Measurements from ENCODE around the gene KCNH1. TPM values are rescaled to one million over a fixed set of nuclear protein-coding genes. Genes with fewer than 3 reads are reported as not detected.

The KCNH1 gene, protein sequence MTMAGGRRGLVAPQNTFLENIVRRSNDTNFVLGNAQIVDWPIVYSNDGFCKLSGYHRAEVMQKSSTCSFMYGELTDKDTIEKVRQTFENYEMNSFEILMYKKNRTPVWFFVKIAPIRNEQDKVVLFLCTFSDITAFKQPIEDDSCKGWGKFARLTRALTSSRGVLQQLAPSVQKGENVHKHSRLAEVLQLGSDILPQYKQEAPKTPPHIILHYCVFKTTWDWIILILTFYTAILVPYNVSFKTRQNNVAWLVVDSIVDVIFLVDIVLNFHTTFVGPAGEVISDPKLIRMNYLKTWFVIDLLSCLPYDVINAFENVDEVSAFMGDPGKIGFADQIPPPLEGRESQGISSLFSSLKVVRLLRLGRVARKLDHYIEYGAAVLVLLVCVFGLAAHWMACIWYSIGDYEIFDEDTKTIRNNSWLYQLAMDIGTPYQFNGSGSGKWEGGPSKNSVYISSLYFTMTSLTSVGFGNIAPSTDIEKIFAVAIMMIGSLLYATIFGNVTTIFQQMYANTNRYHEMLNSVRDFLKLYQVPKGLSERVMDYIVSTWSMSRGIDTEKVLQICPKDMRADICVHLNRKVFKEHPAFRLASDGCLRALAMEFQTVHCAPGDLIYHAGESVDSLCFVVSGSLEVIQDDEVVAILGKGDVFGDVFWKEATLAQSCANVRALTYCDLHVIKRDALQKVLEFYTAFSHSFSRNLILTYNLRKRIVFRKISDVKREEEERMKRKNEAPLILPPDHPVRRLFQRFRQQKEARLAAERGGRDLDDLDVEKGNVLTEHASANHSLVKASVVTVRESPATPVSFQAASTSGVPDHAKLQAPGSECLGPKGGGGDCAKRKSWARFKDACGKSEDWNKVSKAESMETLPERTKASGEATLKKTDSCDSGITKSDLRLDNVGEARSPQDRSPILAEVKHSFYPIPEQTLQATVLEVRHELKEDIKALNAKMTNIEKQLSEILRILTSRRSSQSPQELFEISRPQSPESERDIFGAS
- not detected for total RNA-seq
- long read RNA-seq, partial matches to known transcripts: 0 of 1 reads
- long read RNA-seq, other reads (novel, unspliced or antisense): 1 of 1 reads

DNA sequence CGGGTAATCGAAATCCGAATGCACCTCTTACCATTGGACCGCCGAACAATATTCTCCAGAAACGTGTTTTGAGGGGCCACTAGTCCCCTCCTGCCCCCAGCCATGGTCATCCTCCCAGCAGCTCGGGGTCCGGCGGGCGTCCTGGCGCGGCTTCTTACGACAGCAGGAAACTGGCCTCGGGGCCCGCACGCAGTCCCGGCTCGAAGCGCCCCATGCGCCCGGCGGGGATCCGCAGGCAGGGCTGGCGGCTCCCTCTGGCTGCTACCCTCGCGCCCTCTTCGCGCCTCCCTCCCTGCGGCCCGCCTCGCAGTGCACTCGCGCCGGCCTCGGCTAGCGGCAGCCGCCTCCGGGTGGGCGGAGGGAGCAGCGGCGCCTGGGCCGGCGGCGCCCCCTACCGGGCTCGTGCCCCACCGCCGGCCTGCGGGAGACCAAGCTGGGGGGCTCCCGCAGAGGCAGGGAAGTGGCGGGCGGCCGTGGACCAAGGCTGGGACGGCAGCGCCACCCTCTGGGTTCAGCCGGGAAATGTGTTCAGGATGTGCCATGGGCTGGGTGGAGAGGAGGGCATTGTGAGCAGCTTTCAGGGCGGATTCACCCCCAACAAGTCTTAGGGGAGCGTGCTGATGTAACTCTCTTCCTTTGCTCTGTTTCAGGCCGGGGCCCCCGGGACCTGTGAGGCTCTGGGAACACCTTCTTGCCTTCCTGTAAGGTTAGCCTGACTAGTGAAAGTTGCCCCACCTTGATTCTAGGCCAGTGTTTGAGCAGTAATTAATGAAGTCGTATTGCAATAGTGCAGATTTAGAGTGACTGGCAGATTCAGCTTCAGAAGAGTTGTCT, at the start of gene KCNH1:
KCNH1 (minus strand) TSS at position 313 of the 834 bp plus-strand sequence; CDS start at position 110, 203 bp downstream.
- ATAC-seq: peak; percentile 94 to 96
- intact Hi-C loops (cut with DNase I): loop anchor here (10.0 kb wide), 1 partner anchor 549 kb away; no protein-coding TSS in a partner anchor
- Histone ChIP-seq H3K27me3 (ENCODE audit: low read depth) (peaks cover 41% of the 10 kb centered on the region), H3K4me1 (peaks cover 8% of the 10 kb centered on the region), H3K36me3 (no peaks in the 10 kb centered on the region), H3K4me3 (peak within 1 kb of the TSS; percentile 54), H3K9me3 (no peaks in the 10 kb centered on the region), H3K27ac (no peak within 1 kb of the TSS)
- TF ChIP-seq, protein P1, sequence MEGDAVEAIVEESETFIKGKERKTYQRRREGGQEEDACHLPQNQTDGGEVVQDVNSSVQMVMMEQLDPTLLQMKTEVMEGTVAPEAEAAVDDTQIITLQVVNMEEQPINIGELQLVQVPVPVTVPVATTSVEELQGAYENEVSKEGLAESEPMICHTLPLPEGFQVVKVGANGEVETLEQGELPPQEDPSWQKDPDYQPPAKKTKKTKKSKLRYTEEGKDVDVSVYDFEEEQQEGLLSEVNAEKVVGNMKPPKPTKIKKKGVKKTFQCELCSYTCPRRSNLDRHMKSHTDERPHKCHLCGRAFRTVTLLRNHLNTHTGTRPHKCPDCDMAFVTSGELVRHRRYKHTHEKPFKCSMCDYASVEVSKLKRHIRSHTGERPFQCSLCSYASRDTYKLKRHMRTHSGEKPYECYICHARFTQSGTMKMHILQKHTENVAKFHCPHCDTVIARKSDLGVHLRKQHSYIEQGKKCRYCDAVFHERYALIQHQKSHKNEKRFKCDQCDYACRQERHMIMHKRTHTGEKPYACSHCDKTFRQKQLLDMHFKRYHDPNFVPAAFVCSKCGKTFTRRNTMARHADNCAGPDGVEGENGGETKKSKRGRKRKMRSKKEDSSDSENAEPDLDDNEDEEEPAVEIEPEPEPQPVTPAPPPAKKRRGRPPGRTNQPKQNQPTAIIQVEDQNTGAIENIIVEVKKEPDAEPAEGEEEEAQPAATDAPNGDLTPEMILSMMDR (IDR thresholded peaks at IDR 0.05): peak; percentile 81
- DNase-seq: peak; percentile 67

DNA sequence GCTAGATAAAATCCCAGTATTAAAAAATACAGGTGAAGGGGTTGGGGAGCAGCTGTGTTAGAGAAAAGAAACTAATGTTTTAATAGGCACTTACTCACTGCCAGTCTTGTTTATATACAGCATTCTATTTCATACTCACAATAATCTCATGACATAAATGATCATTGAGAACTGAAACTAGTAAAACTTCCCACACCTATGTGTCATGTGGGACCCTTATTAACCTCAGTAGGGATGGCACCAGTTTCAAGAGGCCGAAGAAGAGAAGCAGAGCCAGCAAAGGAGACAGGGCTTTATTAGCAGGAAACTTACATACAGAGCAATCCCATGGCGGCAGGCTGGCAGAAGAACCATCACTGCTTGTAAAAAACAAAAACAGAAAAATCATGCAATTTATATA, 48.8 kb upstream of the KCNH1 start:
- no peaks in the 10 kb centered on the region for H3K27me3 ChIP-seq (ENCODE audit: low read depth)
- H3K4me3 ChIP-seq: no peak overlapping the region
- TF ChIP-seq, protein P1 (IDR thresholded peaks at IDR 0.05): no peak
- no peak overlapping the region for H3K27ac ChIP-seq
- H3K36me3 ChIP-seq: no peaks in the 10 kb centered on the region
- no peaks in the 10 kb centered on the region for H3K4me1 ChIP-seq
- intact Hi-C loops (cut with DNase I): no loop called here
- H3K9me3 ChIP-seq: no peaks in the 10 kb centered on the region
- ATAC-seq (no peak), DNase-seq (no peak)

DNA sequence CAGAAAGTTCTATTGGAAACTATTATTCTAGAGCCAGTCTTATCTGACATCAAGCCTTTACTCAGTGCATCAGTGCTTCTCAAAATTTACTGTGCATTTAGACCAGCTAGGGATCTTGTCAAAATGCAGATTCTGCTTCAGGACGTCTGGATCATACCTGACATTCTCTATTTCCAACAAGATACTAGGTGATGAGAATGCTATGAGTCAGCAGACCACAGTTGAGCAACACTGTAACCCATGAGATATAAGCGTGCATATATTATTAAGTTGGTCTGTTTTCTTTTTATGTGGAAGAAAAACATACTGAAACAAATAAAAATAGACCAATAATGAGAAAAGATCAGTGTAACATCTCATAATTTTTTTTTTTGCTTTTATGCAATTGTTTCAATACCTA, 40.4 kb upstream of the KCNH1 start:
- TF ChIP-seq, protein P1 (IDR thresholded peaks at IDR 0.05): no peak
- DNase-seq: no peak

DNA sequence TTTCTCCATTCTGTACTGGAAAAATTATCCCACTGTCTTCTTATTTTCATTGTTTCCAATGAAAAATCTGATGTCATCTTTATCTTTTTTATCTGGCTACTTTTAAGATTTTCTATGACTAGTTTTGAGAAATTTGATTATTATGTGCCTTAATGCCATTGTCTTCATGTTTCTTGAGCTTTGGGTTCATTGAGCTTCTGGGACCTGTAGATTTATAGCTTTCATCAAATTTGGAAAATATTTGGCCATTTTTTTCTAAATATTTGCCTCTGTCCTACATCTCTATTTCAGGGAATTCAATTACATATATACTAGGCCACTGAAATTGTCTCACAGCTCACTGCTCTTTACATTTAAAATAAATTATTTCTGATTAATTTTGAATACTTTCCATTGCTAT, 38.7 kb upstream of the KCNH1 start:
- intact Hi-C loops (cut with DNase I): no loop called here
- Histone ChIP-seq H3K36me3 (no peaks in the 10 kb centered on the region), H3K4me3 (no peak overlapping the region), H3K27ac (no peak overlapping the region), H3K27me3 (ENCODE audit: low read depth) (no peaks in the 10 kb centered on the region), H3K4me1 (no peaks in the 10 kb centered on the region), H3K9me3 (peaks cover 25% of the 10 kb centered on the region)
- ATAC-seq (no peak), DNase-seq (no peak)
- TF ChIP-seq, protein P1 (IDR thresholded peaks at IDR 0.05): no peak

More for the DNA sequence above, 40.4 kb upstream of the KCNH1 start:
- peaks cover 15% of the 10 kb centered on the region for H3K9me3 ChIP-seq
- no peak overlapping the region for H3K27ac ChIP-seq
- ATAC-seq: no peak
- H3K4me3 ChIP-seq: no peak overlapping the region
- H3K27me3 ChIP-seq (ENCODE audit: low read depth): no peaks in the 10 kb centered on the region
- no peaks in the 10 kb centered on the region for H3K36me3 ChIP-seq
- no peaks in the 10 kb centered on the region for H3K4me1 ChIP-seq
- intact Hi-C loops (cut with DNase I): no loop called here

All from lower lobe of right lung (tissue), 2 donors.